OCI-LY3 (cell line): ENCODE data around the gene ARRDC2.
A peak's percentile ranks its signal among the peaks of the same experiment; 100 is the strongest.

Experiments used
- H2AFZ ChIP-seq: fragments of 200-600, 300-600 bp; shearing (Covaris generic); 2 replicates; pipeline ENCODE4 v1.6.0; 2014; ENCODE audit warnings: antibody characterized with exemption, low read depth, low read length
- H3K27ac ChIP-seq: fragments of 200-600, 300-600 bp; sonication (generic); 2 replicates; pipeline ENCODE4 v1.5.1; 2014; ENCODE audit warnings: mild to moderate bottlenecking, low read length, moderate library complexity, mixed read lengths
- H3K27me3 ChIP-seq: fragments of 200-600, 300-600 bp; sonication (generic); 2 replicates; pipeline ENCODE4 v1.6.1; 2014; ENCODE audit warnings: low read depth, low read length, mixed read lengths
- H3K36me3 ChIP-seq: fragments of 200-600, 300-600 bp; sonication (generic); replicated peaks from 2 replicates; pipeline ENCODE3; 2014; ENCODE audit warnings: low read depth, low read length, mixed read lengths
- H3K4me1 ChIP-seq: fragments of 300-600, 200-600 bp; sonication (generic); 2 replicates; pipeline ENCODE4 v1.6.1; 2014; ENCODE audit warnings: low read length, mixed read lengths
- H3K4me2 ChIP-seq: fragments of 200-600, 300-600 bp; sonication (generic); 2 replicates; pipeline ENCODE4 v1.6.1; 2014; ENCODE audit warnings: low read length, mixed read lengths
- H3K4me3 ChIP-seq: fragments of 300-600, 200-600 bp; sonication (generic); 2 replicates; pipeline ENCODE4 v1.5.1; 2014; ENCODE audit warnings: antibody characterized with exemption, mild to moderate bottlenecking, low read length, moderate library complexity
- H3K79me2 ChIP-seq: fragments of 300-600, 200-600 bp; shearing (Covaris generic); 2 replicates; pipeline ENCODE4 v1.6.1; 2014; ENCODE audit warnings: mild to moderate bottlenecking, low read length, mixed read lengths
- H3K9ac ChIP-seq: fragments of 300-600, 200-600 bp; shearing (Covaris generic); 2 replicates; pipeline ENCODE4 v1.6.0; 2014; ENCODE audit warnings: mild to moderate bottlenecking, low read length, moderate library complexity
- H3K9me3 ChIP-seq: fragments of 200-600, 300-600 bp; shearing (Covaris generic); 2 replicates; pipeline ENCODE4 v1.6.1; 2014; ENCODE audit warnings: low read length, mixed read lengths; ENCODE audit not compliant: insufficient read depth
- H4K20me1 ChIP-seq: fragments of 200-600, 300-600 bp; sonication (generic); 2 replicates; pipeline ENCODE4 v1.6.1; 2016; ENCODE audit warnings: low read length, mixed read lengths; ENCODE audit not compliant: insufficient read depth
- EZH2phosphoT487 ChIP-seq: fragments of 200-600 bp; shearing (Covaris generic); IDR thresholded peaks from 2 replicates; pipeline ENCODE4 v1.6.1; 2018; ENCODE audit warnings: antibody characterized with exemption, mixed run types, low read depth
- TF ChIP-seq, protein P1 (sequence below): fragments of 200-600, 300-600 bp; sonication (generic); IDR thresholded peaks from 2 replicates; pipeline ENCODE4 v1.5.1; 2014; ENCODE audit warnings: antibody characterized with exemption, low read length, low read depth

ARRDC2 gene

DNA sequence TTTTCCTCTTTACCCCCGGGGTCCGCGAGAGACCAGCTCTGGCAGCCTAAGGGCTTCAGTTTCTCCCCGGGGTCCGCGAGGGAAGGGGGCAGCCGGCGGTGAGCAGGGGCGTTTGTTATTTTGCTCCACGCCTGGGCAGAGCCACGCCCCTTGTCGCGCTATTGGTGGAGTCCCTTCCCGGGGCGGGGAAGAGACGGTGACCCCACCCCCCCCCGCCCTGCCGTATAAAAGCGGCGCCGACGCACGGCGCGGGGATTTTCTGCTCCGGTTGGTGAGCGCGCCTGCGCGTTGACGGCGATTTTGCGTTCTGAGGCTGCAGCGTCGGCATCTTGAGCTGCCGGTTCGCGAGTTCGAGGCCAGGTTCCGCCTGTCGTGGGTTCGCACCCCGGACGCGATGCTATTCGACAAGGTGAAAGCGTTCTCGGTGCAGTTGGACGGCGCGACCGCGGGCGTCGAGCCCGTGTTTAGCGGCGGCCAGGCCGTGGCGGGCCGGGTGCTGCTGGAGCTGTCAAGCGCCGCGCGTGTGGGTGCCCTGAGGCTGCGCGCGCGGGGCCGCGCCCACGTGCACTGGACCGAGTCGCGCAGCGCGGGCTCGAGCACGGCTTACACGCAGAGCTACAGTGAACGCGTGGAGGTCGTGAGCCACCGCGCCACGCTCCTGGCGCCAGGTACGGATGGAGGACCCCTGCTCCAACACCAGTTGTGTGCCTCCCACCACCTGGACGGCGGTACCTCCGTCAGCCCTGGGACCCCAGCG lies at the start of gene ARRDC2:
Gene ARRDC2, plus strand, starts transcription at position 254 of the 757 bp plus-strand sequence. Its CDS starts 141 bp downstream, at position 395.
- Histone ChIP-seq H3K79me2 (peaks cover 11% of the 10 kb centered on the region), H3K4me2 (peak within 1 kb of the TSS; percentile 62), H3K27me3 (no peaks in the 10 kb centered on the region), H2AFZ (no peak within 1 kb of the TSS), H3K9ac (peak within 1 kb of the TSS; percentile 21; the same call in 1 of the 2 replicates), H3K4me1 (peaks cover 9% of the 10 kb centered on the region), H3K36me3 (peaks cover 44% of the 10 kb centered on the region), H3K9me3 (no peaks in the 10 kb centered on the region), H3K27ac (no peak within 1 kb of the TSS), H4K20me1 (no peaks in the 10 kb centered on the region), H3K4me3 (peak within 1 kb of the TSS; percentile 25; the same call in 1 of the 2 replicates)
- no peak for TF ChIP-seq EZH2phosphoT487
- TF ChIP-seq, protein P1, sequence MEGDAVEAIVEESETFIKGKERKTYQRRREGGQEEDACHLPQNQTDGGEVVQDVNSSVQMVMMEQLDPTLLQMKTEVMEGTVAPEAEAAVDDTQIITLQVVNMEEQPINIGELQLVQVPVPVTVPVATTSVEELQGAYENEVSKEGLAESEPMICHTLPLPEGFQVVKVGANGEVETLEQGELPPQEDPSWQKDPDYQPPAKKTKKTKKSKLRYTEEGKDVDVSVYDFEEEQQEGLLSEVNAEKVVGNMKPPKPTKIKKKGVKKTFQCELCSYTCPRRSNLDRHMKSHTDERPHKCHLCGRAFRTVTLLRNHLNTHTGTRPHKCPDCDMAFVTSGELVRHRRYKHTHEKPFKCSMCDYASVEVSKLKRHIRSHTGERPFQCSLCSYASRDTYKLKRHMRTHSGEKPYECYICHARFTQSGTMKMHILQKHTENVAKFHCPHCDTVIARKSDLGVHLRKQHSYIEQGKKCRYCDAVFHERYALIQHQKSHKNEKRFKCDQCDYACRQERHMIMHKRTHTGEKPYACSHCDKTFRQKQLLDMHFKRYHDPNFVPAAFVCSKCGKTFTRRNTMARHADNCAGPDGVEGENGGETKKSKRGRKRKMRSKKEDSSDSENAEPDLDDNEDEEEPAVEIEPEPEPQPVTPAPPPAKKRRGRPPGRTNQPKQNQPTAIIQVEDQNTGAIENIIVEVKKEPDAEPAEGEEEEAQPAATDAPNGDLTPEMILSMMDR = no peak

DNA sequence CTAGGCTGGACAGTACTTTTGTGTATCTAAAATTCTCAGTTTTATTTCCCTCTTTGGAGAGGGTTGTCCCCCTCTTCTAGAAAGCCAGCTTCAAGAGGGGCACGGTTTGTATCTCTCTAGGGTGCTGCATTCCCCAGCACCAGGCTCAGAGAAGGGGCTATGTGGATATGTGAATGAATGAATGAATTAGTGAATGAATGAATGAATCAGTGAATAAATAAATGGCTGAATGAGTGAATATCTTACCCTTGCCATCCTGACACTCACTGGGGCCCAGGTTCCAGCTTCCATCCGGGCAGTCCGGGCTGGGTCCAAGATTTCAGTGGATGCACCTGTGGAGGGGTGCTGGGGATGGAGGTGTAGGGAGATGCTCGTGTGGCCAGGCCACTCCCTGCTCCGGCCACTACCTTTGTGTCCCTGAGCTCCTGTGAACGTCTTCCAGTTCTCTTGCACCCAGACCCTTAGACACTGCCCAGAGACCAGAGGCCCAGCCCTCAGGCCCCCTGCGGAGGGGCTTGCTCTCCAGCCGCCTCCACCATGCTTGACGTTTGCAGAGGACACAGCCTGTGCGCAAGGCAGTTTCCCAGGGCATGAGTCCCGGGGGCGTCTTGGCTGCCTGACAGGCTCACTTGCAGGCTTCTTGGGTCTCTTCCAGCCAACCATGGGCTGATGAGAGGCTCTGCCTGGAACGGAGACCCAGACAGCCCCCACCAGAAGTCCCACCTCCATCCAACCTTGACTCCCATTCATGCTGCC lies 43.9 kb upstream of the ARRDC2 start:
- H3K36me3 ChIP-seq = no peaks in the 10 kb centered on the region
- no peaks in the 10 kb centered on the region for H3K79me2 ChIP-seq
- H3K27me3 ChIP-seq = peaks cover 26% of the 10 kb centered on the region
- TF ChIP-seq, protein P1 = no peak
- no peak for TF ChIP-seq EZH2phosphoT487
- no peak overlapping the region for H2AFZ ChIP-seq
- H3K9me3 ChIP-seq = no peaks in the 10 kb centered on the region
- H3K4me2 ChIP-seq = no peak overlapping the region
- H3K27ac ChIP-seq = no peak overlapping the region
- no peak overlapping the region for H3K9ac ChIP-seq
- H4K20me1 ChIP-seq = no peaks in the 10 kb centered on the region
- no peaks in the 10 kb centered on the region for H3K4me1 ChIP-seq
- no peak overlapping the region for H3K4me3 ChIP-seq

DNA sequence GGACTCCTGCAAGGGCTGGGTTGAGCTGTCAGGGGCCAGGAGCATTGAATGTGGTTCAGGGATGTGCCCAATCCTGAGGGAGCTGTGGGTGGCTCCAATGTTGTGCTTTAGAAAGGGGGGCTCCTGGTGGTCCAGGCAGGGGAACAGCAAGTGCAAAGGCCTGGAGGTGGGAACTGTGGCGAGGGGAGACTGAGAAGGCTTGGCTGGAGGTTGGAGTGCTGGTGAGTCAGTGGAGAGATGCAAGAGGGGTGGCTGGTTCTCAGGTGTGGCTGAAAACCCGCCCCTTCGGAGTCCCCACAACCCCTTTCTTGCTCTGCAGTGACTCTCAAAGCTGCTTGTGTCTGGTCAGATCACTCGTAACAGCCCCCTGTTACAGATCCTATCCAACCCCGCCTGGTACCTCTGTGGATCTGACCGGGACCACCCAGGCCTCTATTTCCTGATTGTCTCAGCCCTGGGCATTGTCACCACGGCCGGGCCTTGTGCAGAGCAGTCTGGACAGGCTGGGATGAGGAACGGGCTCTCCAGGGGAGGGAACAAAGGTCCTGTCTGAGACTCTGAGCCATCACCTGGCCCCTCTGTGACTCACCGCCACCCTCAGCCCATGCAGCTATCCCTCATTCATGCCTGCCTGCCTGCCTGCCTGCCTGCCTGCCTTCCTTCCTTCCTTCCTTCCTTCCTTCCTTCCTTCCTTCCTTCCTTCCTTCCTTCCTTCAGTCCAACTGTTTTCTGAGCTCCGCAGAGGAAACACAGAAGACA lies 42.4 kb upstream of the ARRDC2 start:
- Histone ChIP-seq H3K9me3 (no peaks in the 10 kb centered on the region), H2AFZ (no peak overlapping the region), H3K4me3 (no peak overlapping the region), H4K20me1 (no peaks in the 10 kb centered on the region), H3K79me2 (no peaks in the 10 kb centered on the region), H3K27ac (no peak overlapping the region), H3K27me3 (peaks cover 26% of the 10 kb centered on the region), H3K4me1 (no peaks in the 10 kb centered on the region), H3K36me3 (no peaks in the 10 kb centered on the region), H3K9ac (no peak overlapping the region), H3K4me2 (no peak overlapping the region)
- TF ChIP-seq EZH2phosphoT487 = no peak
- TF ChIP-seq, protein P1 = no peak

DNA sequence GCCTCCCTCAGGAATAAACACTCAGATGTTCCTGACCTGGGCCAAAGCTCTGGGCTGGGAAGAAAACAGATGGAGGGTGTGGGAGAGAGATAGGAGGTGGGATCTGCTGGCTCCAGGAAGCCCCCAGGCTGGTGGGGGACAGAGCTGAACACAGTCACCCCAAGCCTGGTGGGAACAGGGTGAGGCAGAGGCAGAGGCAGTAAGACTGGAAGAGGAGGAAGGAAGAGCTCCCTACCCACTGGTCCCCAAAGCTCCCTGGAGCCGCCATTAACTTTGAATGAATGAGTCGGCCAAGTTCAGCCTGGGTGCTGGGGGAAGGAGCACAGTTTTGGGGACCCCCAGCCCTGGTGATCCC lies 41.9 kb upstream of the ARRDC2 start:
- Histone ChIP-seq H3K9ac (no peak overlapping the region), H3K27ac (no peak overlapping the region), H3K4me2 (no peak overlapping the region), H3K4me1 (no peaks in the 10 kb centered on the region), H3K9me3 (no peaks in the 10 kb centered on the region), H3K36me3 (no peaks in the 10 kb centered on the region), H3K4me3 (no peak overlapping the region), H2AFZ (no peak overlapping the region), H4K20me1 (no peaks in the 10 kb centered on the region), H3K79me2 (no peaks in the 10 kb centered on the region), H3K27me3 (peaks cover 26% of the 10 kb centered on the region)
- TF ChIP-seq, protein P1 = no peak
- TF ChIP-seq EZH2phosphoT487 = no peak
